A549 (cell line): ENCODE measurements around the gene RSF1. TPM values are rescaled to one million over a fixed set of nuclear protein-coding genes. Genes with fewer than 3 reads are reported as not detected.

ENCODE experiments used
- ATAC-seq, 2 experiments: fragments of 200-7000 bp in 1 of 2; fragments of >200 bp in 1 of 2; cut with Nextera tagmentation in 1 of 2; cut with Tn5 transposase in 1 of 2; 3 replicates each; pipeline versions ENCODE4 v1.8.0 to v1.9.1; 2018 to 2020; ENCODE audit warnings: mild to moderate bottlenecking in 1 of 2, moderate library complexity in 1 of 2
- CTCF ChIA-PET: fragments of 300-600 bp; sonication (Branson Sonifier 250); formaldehyde crosslinking; extraction: SDS; loops from one replicate; lab custom pipeline; 2021; ENCODE audit warnings: antibody characterized with exemption, inconsistent platforms; lab: Yijun Ruan, JAX
- POLR2A ChIA-PET: fragments of 350-600 bp; formaldehyde crosslinking; extraction: SDS; loops from one replicate; lab custom pipeline; 2021; ENCODE audit warnings: antibody characterized with exemption, inconsistent platforms; lab: Yijun Ruan, JAX
- DNase-seq, 2 experiments: peaks; one replicate each; pipeline versions ENCODE4 v3.0.0 to v3.0.0-alpha.2; 2011 to 2016; ENCODE audit warnings: low read depth in 1 of 2, low spot score in 1 of 2
- FAIRE-seq: peaks from 2 replicates; lab custom pipeline; 2011; peaks lifted over from hg19 to GRCh38; lab: Jason Lieb, UNC
- H3K27ac ChIP-seq, 2 experiments: fragments of >200 bp; sonication (Bioruptor Twin); formaldehyde crosslinking; 3 replicates each; pipeline ENCODE4 v1.5.1; 2016 to 2017
- H3K4me1 ChIP-seq: fragments of >200 bp; sonication (Bioruptor Twin); formaldehyde crosslinking; 3 replicates; pipeline ENCODE4 v1.6.1; 2016
- H3K4me2 ChIP-seq: fragments of >200 bp; sonication (Bioruptor Twin); formaldehyde crosslinking; 3 replicates; pipeline ENCODE4 v1.6.1; 2016
- H3K4me3 ChIP-seq: fragments of >200 bp; sonication (Bioruptor Twin); formaldehyde crosslinking; 3 replicates; pipeline ENCODE4 v1.5.1; 2016
- H3K9me3 ChIP-seq: fragments of >200 bp; sonication (Bioruptor Twin); formaldehyde crosslinking; 3 replicates; pipeline ENCODE4 v1.6.1; 2016
- BHLHE40 ChIP-seq: IDR thresholded peaks from 2 replicates; pipeline ENCODE4 v1.6.1; 2012; ENCODE audit warnings: low read depth, low read length, inconsistent platforms
- CBX8 ChIP-seq: fragments of 200-600 bp; sonication (generic); IDR thresholded peaks from 2 replicates; pipeline ENCODE4 v1.6.1; 2016
- CEBPB ChIP-seq, 2 experiments: fragments of >200 bp in 1 of 2; sonication (Bioruptor Twin) in 1 of 2; formaldehyde crosslinking in 1 of 2; IDR thresholded peaks; 2 replicates each; pipeline ENCODE4 v1.6.1; 2012 to 2016
- CHD2 ChIP-seq: fragments of 150-350 bp; IDR thresholded peaks from 2 replicates; pipeline ENCODE4 v1.6.1; 2014; ENCODE audit warnings: low read length; ENCODE audit not compliant: partially characterized antibody
- EHF ChIP-seq: fragments of 250-450 bp; sonication (Bioruptor Pico); IDR thresholded peaks from 2 replicates; pipeline ENCODE4 v1.5.0; 2020; ENCODE audit warnings: mild to moderate bottlenecking
- ESRRA ChIP-seq: fragments of 150-350 bp; IDR thresholded peaks from 2 replicates; pipeline ENCODE4 v1.6.1; 2014; ENCODE audit warnings: mild to moderate bottlenecking, low read length, borderline replicate concordance
- FOSB ChIP-seq: fragments of 250-450 bp; sonication (Bioruptor Pico); IDR thresholded peaks from 2 replicates; pipeline ENCODE4 v1.5.0; 2020; ENCODE audit warnings: mild to moderate bottlenecking, moderate library complexity
- FOSL2 ChIP-seq, 2 experiments: fragments of 450-650 bp in 1 of 2; fragments of >200 bp in 1 of 2; sonication (Bioruptor Twin) in 1 of 2; formaldehyde crosslinking; IDR thresholded peaks; 2 replicates each; pipeline versions ENCODE4 v1.5.0 to v1.6.1; 2016 to 2020; ENCODE audit warnings: mild to moderate bottlenecking in 1 of 2, moderate library complexity in 1 of 2
- FOXS1 ChIP-seq: fragments of 250-450 bp; sonication (Bioruptor Pico); IDR thresholded peaks from 2 replicates; pipeline ENCODE4 v1.5.0; 2020; ENCODE audit warnings: mild to moderate bottlenecking, moderate library complexity
- GATA3 ChIP-seq: IDR thresholded peaks from 2 replicates; pipeline ENCODE4 v1.6.1; 2012; ENCODE audit warnings: borderline replicate concordance
- HEYL ChIP-seq: fragments of 250-450 bp; sonication (Bioruptor Pico); IDR thresholded peaks from 2 replicates; pipeline ENCODE4 v1.8.0; 2021; ENCODE audit warnings: mild to moderate bottlenecking, moderate library complexity
- HOXB13 ChIP-seq: fragments of 250-450 bp; sonication (Bioruptor Pico); IDR thresholded peaks from 2 replicates; pipeline ENCODE4 v1.5.0; 2020; ENCODE audit warnings: low read depth, mild to moderate bottlenecking, moderate library complexity
- HOXB5 ChIP-seq: fragments of 250-450 bp; sonication (Bioruptor Pico); IDR thresholded peaks from 2 replicates; pipeline ENCODE4 v1.5.0; 2020; ENCODE audit warnings: mild to moderate bottlenecking, moderate library complexity
- JUN ChIP-seq, 2 experiments: fragments of >200 bp; sonication (Bioruptor Twin); formaldehyde crosslinking; IDR thresholded peaks; 2 replicates in 1 of 2; 3 replicates in 1 of 2; pipeline ENCODE4 v1.6.1; 2016 to 2017
- KDM5A ChIP-seq: fragments of 200-600 bp; sonication (generic); IDR thresholded peaks from 2 replicates; pipeline ENCODE4 v1.6.1; 2016; ENCODE audit warnings: antibody characterized with exemption, mild to moderate bottlenecking
- MAFK ChIP-seq: fragments of 450-650 bp; IDR thresholded peaks from 2 replicates; pipeline ENCODE4 v1.6.1; 2014; ENCODE audit not compliant: partially characterized antibody
- MAZ ChIP-seq: fragments of 150-350 bp; IDR thresholded peaks from 2 replicates; pipeline ENCODE4 v1.6.1; 2014; ENCODE audit warnings: antibody characterized with exemption, low read depth, low read length, borderline replicate concordance
- MYC ChIP-seq: IDR thresholded peaks from 2 replicates; pipeline ENCODE4 v1.6.1; 2012; ENCODE audit warnings: mild to moderate bottlenecking, inconsistent platforms, low read length, improper control_type of control experiment, borderline replicate concordance
- NPAS2 ChIP-seq: fragments of 250-450 bp; sonication (Bioruptor Pico); IDR thresholded peaks from 2 replicates; pipeline ENCODE4 v1.8.0; 2022; ENCODE audit warnings: mild to moderate bottlenecking, moderate library complexity, borderline replicate concordance
- PBX3 ChIP-seq: IDR thresholded peaks from 2 replicates; pipeline ENCODE4 v1.6.1; 2012
- PHF8 ChIP-seq: fragments of 200-600 bp; sonication (generic); IDR thresholded peaks from 2 replicates; pipeline ENCODE4 v1.6.1; 2016; ENCODE audit warnings: low read depth, mild to moderate bottlenecking, antibody characterized with exemption, moderate library complexity, borderline replicate concordance
- POLR2A ChIP-seq: IDR thresholded peaks from 2 replicates; pipeline ENCODE4 v1.6.1; 2012; ENCODE audit warnings: mild to moderate bottlenecking, low read length
- RFX5 ChIP-seq: fragments of 450-650 bp; IDR thresholded peaks from 2 replicates; pipeline ENCODE4 v1.7.1; 2014; ENCODE audit warnings: antibody characterized with exemption, mild to moderate bottlenecking, moderate library complexity
- RNF2 ChIP-seq: fragments of 200-600 bp; sonication (generic); IDR thresholded peaks from 2 replicates; pipeline ENCODE4 v1.6.1; 2016; ENCODE audit warnings: low read depth, mild to moderate bottlenecking, antibody characterized with exemption, moderate library complexity, borderline replicate concordance
- SREBF2 ChIP-seq: fragments of 450-650 bp; IDR thresholded peaks from 2 replicates; pipeline ENCODE4 v1.6.1; 2014; ENCODE audit warnings: mild to moderate bottlenecking, moderate library complexity
- USF2 ChIP-seq: fragments of 450-650 bp; IDR thresholded peaks from 2 replicates; pipeline ENCODE4 v1.6.1; 2014; ENCODE audit warnings: antibody characterized with exemption
- ZC3H11A ChIP-seq: fragments of 450-650 bp; IDR thresholded peaks from 2 replicates; pipeline ENCODE4 v1.6.1; 2014; ENCODE audit warnings: antibody characterized with exemption, mild to moderate bottlenecking
- ZSCAN20 ChIP-seq: fragments of 250-450 bp; sonication (Bioruptor Pico); IDR thresholded peaks from 2 replicates; pipeline ENCODE4 v1.8.0; 2022; ENCODE audit warnings: mild to moderate bottlenecking, moderate library complexity
- WGBS: methylation state at CpG from one replicate; pipeline ENCODE4 v1.1.6; 2017; ENCODE audit errors: missing lambda C conversion rate; 5-methylcytosine and 5-hydroxymethylcytosine counted together
- polyA plus RNA-seq, 4 experiments: library from polyadenylated mRNA; depleted of rRNA in 3 of 4; stranded (reverse); fragments of >200 nt; fragmentation: RNase III in 1 of 4; extraction: RNeasy Plus Mini Kit Qiagen cat#74134 plus additional on column Dnase treatment in 1 of 4; gene quantifications; 2 replicates in 3 of 4; 3 replicates in 1 of 4; pipeline ENCODE4 v1.2.3, GENCODE V29; 2011 to 2017
- TF ChIP-seq, protein P1 (sequence below): IDR thresholded peaks from 2 replicates; pipeline ENCODE4 v1.6.1; 2012; ENCODE audit warnings: low read depth, borderline replicate concordance
- TF ChIP-seq, protein P2 (sequence below): fragments of >200 bp; sonication (Bioruptor Twin); formaldehyde crosslinking; IDR thresholded peaks from 3 replicates; pipeline ENCODE4 v1.6.1; 2016
- TF ChIP-seq, protein P3 (sequence below): IDR thresholded peaks from 2 replicates; pipeline ENCODE4 v1.6.1; 2012

The RSF1 gene
- polyA plus RNA-seq, 2 of the 4 experiments (the other 2 are of a cell fraction), result 18.8 to 29.6 TPM

- TF ChIP-seq CHD2 (no peak), POLR2A (peak; percentile 92), USF2 (no peak), HOXB5 (CRISPR knock-in tag) (peak; percentile 78; the same call in 1 of the 2 replicates), FOSL2 (IDR thresholded peaks at IDR 0.05) (peak; percentile 4; the same call in 1 of the 2 replicates), FOSL2 (CRISPR knock-in tag; IDR thresholded peaks at IDR 0.05) (0 out of 2 replicates have a peak, but pooled peaks have one; percentile 9), HEYL (CRISPR knock-in tag) (no peak), CEBPB (IDR thresholded peaks at IDR 0.05) (0 out of 4 replicates have a peak, but pooled peaks of 1 of the 2 experiments have one; percentile 26), MAZ (no peak), ESRRA (peak; percentile 22; the same call in 1 of the 2 replicates), ZSCAN20 (no peak), MAFK (no peak), CBX8 (no peak), SREBF2 (no peak), GATA3 (peak; percentile 39; the same call in 1 of the 2 replicates), ZC3H11A (no peak; the same call in 1 of the 2 replicates), BHLHE40 (no peak), JUN (IDR thresholded peaks at IDR 0.05) (peak; percentile 82 to 93; a peak in 4 of 5 replicates), PHF8 (peak; percentile 89), KDM5A (peak; percentile 79), RFX5 (no peak), EHF (CRISPR knock-in tag) (0 out of 2 replicates have a peak, but pooled peaks have one; percentile 40), RNF2 (no peak), FOSB (CRISPR knock-in tag) (no peak), PBX3 (0 out of 2 replicates have a peak, but pooled peaks have one; percentile 13), MYC (peak; percentile 76; the same call in 1 of the 2 replicates), HOXB13 (CRISPR knock-in tag) (no peak), NPAS2 (CRISPR knock-in tag) (no peak), FOXS1 (CRISPR knock-in tag) (no peak)
- TF ChIP-seq, protein P1, sequence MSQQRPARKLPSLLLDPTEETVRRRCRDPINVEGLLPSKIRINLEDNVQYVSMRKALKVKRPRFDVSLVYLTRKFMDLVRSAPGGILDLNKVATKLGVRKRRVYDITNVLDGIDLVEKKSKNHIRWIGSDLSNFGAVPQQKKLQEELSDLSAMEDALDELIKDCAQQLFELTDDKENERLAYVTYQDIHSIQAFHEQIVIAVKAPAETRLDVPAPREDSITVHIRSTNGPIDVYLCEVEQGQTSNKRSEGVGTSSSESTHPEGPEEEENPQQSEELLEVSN, result peak; percentile 78
- TF ChIP-seq, protein P2, sequence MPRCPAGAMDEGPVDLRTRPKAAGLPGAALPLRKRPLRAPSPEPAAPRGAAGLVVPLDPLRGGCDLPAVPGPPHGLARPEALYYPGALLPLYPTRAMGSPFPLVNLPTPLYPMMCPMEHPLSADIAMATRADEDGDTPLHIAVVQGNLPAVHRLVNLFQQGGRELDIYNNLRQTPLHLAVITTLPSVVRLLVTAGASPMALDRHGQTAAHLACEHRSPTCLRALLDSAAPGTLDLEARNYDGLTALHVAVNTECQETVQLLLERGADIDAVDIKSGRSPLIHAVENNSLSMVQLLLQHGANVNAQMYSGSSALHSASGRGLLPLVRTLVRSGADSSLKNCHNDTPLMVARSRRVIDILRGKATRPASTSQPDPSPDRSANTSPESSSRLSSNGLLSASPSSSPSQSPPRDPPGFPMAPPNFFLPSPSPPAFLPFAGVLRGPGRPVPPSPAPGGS, result peak; percentile 91; the same call in 2 of the 3 replicates
- TF ChIP-seq, protein P3, sequence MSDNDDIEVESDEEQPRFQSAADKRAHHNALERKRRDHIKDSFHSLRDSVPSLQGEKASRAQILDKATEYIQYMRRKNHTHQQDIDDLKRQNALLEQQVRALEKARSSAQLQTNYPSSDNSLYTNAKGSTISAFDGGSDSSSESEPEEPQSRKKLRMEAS, result peak; percentile 97
- ChIA-PET CTCF (no interaction called here), POLR2A (interaction anchor here (0.5 to 1.4 kb wide), 3 partner anchors 58 to 357 kb away, joined by 3 to 5 read pairs (median 3); partner anchors contain the start of gene INTS4)
- DNase-seq (peak; percentile 67 to 93), ATAC-seq (peak; percentile 100), FAIRE-seq (no peak)
- peak within 1 kb of the TSS; percentile 73 for H3K4me3 ChIP-seq
- WGBS, result under 1% methylated on average over 39 of the region's 41 CpGs
- peak within 1 kb of the TSS; percentile 74 to 93 for H3K27ac ChIP-seq
- no peaks in the 10 kb centered on the region for H3K9me3 ChIP-seq
- peak within 1 kb of the TSS; percentile 88 for H3K4me2 ChIP-seq
- H3K4me1 ChIP-seq, result peaks cover 9% of the 10 kb centered on the region; the same call in 1 of the 3 replicates
Observed at GRCh38 chr11:77637345-77638165, 183.0 kb downstream of the RSF1 start, which contains the start of gene CLNS1A. Gene CLNS1A (minus strand): TSS chr11:77637794. CDS start chr11:77637714, 80 bp downstream.
